ENCODE data around the gene OR4Q2.

Gene OR4Q2

DNA sequence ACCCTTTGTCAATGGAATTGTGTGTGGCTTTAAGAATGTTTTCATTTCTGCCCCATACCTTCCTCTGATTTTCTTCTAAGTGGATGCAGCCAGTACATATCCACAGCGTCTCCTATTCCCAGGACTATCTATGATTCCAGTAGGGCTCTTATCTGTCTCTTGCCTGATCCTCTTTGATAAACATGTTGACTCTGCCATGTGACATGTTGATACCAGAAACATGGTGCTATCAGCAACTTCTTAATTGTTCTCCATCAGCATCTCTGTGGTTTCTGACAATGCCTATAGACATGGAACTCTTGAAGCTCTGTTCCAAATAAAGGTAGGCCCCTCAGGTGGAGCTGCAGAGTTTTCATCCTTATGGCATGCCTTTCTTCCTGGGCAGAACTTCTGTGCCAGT lies 46.2 kb downstream of the OR4Q2 start:
- Histone ChIP-seq H3K27me3 (ENCODE audit: control insufficient read depth in 1 of 2, insufficient read depth in 2 of 2, low read length in 2 of 2) (no peaks in the 10 kb centered on the region), H3K9me3 (ENCODE audit: low read length) (no peaks in the 10 kb centered on the region), H3K27ac (ENCODE audit: low read depth, low read length) (no peak overlapping the region), H3K4me3 (ENCODE audit: low read depth in 1 of 2, low read length in 2 of 2) (no peak overlapping the region), H3K36me3 (ENCODE audit: insufficient read depth, low read length) (no peaks in the 10 kb centered on the region), H3K4me1 (ENCODE audit: insufficient read depth, low read length) (no peaks in the 10 kb centered on the region), H3K9ac (ENCODE audit: low read length) (no peak overlapping the region)

Measured in muscle layer of colon (tissue), 2 donors.